HS-27A (cell line): ENCODE measurements around the gene BMP7.

Experiments
- DNase-seq: peaks from one replicate; pipeline ENCODE4 v3.0.0-alpha.2; 2012; ENCODE audit warnings: low read depth, missing footprints

Gene BMP7

GRCh38 chr20:57266291-57267157 is at the start of gene BMP7:
BMP7 (minus strand) TSS chr20:57266641; CDS start chr20:57266122, 519 bp downstream.
- DNase-seq = no peak

- no peak for DNase-seq
These were observed 49.6 kb upstream of the BMP7 start for GRCh38 chr20:57315976-57316480.

GRCh38 chr20:57315083-57315975 is 48.9 kb upstream of the BMP7 start:
- no peak for DNase-seq

GRCh38 chr20:57313951-57314350 is 47.5 kb upstream of the BMP7 start:
- no peak for DNase-seq

GRCh38 chr20:57313230-57313629 is 46.8 kb upstream of the BMP7 start:
- DNase-seq = no peak

GRCh38 chr20:57312138-57312537 is 45.7 kb upstream of the BMP7 start:
- DNase-seq = no peak

GRCh38 chr20:57310821-57311514 is 44.5 kb upstream of the BMP7 start:
- DNase-seq = no peak

GRCh38 chr20:57309544-57310115 is 43.2 kb upstream of the BMP7 start:
- no peak for DNase-seq

GRCh38 chr20:57308451-57309271 is 42.2 kb upstream of the BMP7 start:
- no peak for DNase-seq

- DNase-seq = no peak
These were observed 40.3 kb upstream of the BMP7 start for GRCh38 chr20:57306747-57307146.

GRCh38 chr20:57301026-57301425 is 34.6 kb upstream of the BMP7 start:
- DNase-seq = no peak

- DNase-seq = no peak
These were observed 32.0 kb upstream of the BMP7 start for GRCh38 chr20:57298457-57298856.

GRCh38 chr20:57294550-57294949 is 28.1 kb upstream of the BMP7 start:
- DNase-seq = no peak

- no peak for DNase-seq
These were observed 27.6 kb upstream of the BMP7 start for GRCh38 chr20:57293995-57294394.

GRCh38 chr20:57292611-57293010 is 26.2 kb upstream of the BMP7 start:
- no peak for DNase-seq

GRCh38 chr20:57291694-57292093 is 25.3 kb upstream of the BMP7 start:
- no peak for DNase-seq

- no peak for DNase-seq
These were observed 24.6 kb upstream of the BMP7 start for GRCh38 chr20:57291003-57291402.

GRCh38 chr20:57290178-57290484 is 23.7 kb upstream of the BMP7 start:
- DNase-seq = no peak

GRCh38 chr20:57289391-57290177 is 23.1 kb upstream of the BMP7 start:
- DNase-seq = no peak

GRCh38 chr20:57288651-57289277 is 22.3 kb upstream of the BMP7 start:
- no peak for DNase-seq
